OCI-LY7 (cell line): ENCODE data around the gene GET3.

Experiments used
- EZH2phosphoT487 ChIP-seq: fragments of 200-600 bp; sonication (generic); IDR thresholded peaks from 2 replicates; pipeline ENCODE4 v1.6.1; 2018; ENCODE audit warnings: low read depth, borderline replicate concordance, mild to moderate bottlenecking, mixed run types, antibody characterized with exemption, low read length, moderate library complexity, mixed read lengths
- TF ChIP-seq, protein P1 (sequence below): fragments of 200-600 bp; sonication (generic); conservative IDR thresholded peaks from 2 replicates; pipeline ENCODE4 v1.5.1; 2014; ENCODE audit warnings: mild to moderate bottlenecking, antibody characterized with exemption, low read length, moderate library complexity, mixed read lengths

DNA sequence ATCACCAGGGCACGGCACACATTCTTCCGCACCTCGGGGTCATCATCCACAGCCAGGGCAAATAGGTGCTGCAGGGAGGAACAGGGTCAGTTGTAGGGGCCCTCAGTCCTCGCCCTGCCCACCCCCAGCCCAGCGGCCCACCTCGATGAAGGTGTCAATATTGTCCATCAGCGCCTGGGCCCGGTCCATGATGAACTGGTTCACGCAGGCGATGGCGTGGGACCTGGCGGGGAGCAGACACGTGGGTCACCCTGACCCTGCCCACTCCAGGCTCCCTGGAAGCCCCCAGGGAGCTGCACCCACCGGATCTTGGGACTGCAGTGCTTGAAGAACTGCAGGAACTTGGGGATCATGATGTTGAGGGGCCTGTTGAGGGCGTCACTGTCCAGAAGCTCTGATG, 22.2 kb upstream of the GET3 start:
- TF ChIP-seq, protein P1, sequence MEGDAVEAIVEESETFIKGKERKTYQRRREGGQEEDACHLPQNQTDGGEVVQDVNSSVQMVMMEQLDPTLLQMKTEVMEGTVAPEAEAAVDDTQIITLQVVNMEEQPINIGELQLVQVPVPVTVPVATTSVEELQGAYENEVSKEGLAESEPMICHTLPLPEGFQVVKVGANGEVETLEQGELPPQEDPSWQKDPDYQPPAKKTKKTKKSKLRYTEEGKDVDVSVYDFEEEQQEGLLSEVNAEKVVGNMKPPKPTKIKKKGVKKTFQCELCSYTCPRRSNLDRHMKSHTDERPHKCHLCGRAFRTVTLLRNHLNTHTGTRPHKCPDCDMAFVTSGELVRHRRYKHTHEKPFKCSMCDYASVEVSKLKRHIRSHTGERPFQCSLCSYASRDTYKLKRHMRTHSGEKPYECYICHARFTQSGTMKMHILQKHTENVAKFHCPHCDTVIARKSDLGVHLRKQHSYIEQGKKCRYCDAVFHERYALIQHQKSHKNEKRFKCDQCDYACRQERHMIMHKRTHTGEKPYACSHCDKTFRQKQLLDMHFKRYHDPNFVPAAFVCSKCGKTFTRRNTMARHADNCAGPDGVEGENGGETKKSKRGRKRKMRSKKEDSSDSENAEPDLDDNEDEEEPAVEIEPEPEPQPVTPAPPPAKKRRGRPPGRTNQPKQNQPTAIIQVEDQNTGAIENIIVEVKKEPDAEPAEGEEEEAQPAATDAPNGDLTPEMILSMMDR: no peak
- no peak for TF ChIP-seq EZH2phosphoT487
